ENCODE measurements around the gene SRGAP1. TPM values are rescaled to one million over a fixed set of nuclear protein-coding genes. Genes with fewer than 3 reads are reported as not detected.

SRGAP1 gene
- total RNA-seq, 1 donor from 2014 or later = 3.0 TPM

DNA sequence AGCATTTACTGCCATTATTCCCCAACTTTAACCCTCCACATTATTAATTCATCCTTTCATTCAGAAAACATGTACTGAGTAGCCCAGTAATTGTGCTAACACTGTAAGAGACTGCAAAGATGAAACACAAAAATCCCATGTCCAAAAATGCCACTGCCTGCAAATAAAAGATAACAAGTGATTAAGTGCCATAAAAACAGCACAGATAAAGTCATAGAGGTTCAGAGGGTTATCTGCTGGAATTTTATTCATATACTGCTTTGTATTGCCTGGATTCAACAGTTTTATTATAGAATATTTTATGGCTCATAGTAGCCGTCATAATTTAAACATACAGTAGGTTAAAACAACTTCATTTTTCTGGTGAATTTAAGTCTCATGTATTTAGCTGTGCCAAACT lies 199.7 kb downstream of the SRGAP1 start:
- H3K36me3 Mint-ChIP-seq = peaks cover 20% of the 10 kb centered on the region
- Histone ChIP-seq H2AFZ (replicated peaks) (no peak overlapping the region), H3K9ac (no peak overlapping the region), H3K4me3 (no peak overlapping the region), H3K27ac (no peak overlapping the region), H3K9me3 (ENCODE audit: low read depth) (no peaks in the 10 kb centered on the region), H3K36me3 (no peaks in the 10 kb centered on the region), H3K4me2 (no peak overlapping the region), H3K79me2 (ENCODE audit: low read depth) (no peaks in the 10 kb centered on the region), H3K27me3 (no peaks in the 10 kb centered on the region), H4K20me1 (ENCODE audit: low read depth) (no peaks in the 10 kb centered on the region), H3F3A (ENCODE audit: low read depth) (peaks cover 5% of the 10 kb centered on the region), H3K4me1 (peaks cover 10% of the 10 kb centered on the region)
- TF ChIP-seq, protein P1, sequence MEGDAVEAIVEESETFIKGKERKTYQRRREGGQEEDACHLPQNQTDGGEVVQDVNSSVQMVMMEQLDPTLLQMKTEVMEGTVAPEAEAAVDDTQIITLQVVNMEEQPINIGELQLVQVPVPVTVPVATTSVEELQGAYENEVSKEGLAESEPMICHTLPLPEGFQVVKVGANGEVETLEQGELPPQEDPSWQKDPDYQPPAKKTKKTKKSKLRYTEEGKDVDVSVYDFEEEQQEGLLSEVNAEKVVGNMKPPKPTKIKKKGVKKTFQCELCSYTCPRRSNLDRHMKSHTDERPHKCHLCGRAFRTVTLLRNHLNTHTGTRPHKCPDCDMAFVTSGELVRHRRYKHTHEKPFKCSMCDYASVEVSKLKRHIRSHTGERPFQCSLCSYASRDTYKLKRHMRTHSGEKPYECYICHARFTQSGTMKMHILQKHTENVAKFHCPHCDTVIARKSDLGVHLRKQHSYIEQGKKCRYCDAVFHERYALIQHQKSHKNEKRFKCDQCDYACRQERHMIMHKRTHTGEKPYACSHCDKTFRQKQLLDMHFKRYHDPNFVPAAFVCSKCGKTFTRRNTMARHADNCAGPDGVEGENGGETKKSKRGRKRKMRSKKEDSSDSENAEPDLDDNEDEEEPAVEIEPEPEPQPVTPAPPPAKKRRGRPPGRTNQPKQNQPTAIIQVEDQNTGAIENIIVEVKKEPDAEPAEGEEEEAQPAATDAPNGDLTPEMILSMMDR (IDR thresholded peaks at IDR 0.05) = no peak
- no peak for TF ChIP-seq EZH2 (IDR thresholded peaks at IDR 0.05)
- TF ChIP-seq EZH2phosphoT487 (IDR thresholded peaks at IDR 0.05) = no peak
- no peaks in the 10 kb centered on the region for H3K9me3 Mint-ChIP-seq
- H3K27me3 Mint-ChIP-seq (ENCODE audit: insufficient read depth, low read depth) = no peaks in the 10 kb centered on the region
- peaks cover 10% of the 10 kb centered on the region for H3K4me1 Mint-ChIP-seq
- no peak overlapping the region for H3K4me3 Mint-ChIP-seq
- H3K27ac Mint-ChIP-seq = no peak overlapping the region
- no peak for DNase-seq (ENCODE audit: low spot score)

DNA sequence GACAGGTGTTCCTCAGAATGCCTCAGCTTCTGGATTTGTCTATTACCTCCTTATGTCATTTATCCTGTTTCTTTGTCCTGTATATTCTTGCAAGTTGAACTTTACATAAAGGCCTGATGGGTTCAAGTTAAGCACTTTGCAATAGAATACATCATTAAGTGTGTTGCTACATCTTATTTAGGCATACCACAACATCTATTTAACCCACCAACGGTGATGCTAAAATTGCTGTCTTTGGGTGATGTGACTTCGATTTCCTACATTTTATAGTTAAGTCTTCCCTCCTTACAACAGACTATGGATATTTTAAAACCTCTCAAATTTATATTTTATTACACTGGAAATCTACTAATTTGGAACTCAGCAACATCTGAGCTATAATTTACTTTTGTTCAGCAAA lies 206.6 kb downstream of the SRGAP1 start:
- no peak overlapping the region for H3K27ac Mint-ChIP-seq
- H3K4me3 ChIP-seq = no peak overlapping the region
- H3K9ac ChIP-seq = no peak overlapping the region
- H3K79me2 ChIP-seq (ENCODE audit: low read depth) = no peaks in the 10 kb centered on the region
- H3K4me1 ChIP-seq = no peaks in the 10 kb centered on the region
- no peaks in the 10 kb centered on the region for H3K27me3 Mint-ChIP-seq (ENCODE audit: insufficient read depth, low read depth)
- H3K4me3 Mint-ChIP-seq = no peak overlapping the region
- H3K4me1 Mint-ChIP-seq = no peaks in the 10 kb centered on the region
- no peak overlapping the region for H3K4me2 ChIP-seq
- H3K9me3 Mint-ChIP-seq = peaks cover 11% of the 10 kb centered on the region
- no peaks in the 10 kb centered on the region for H3F3A ChIP-seq (ENCODE audit: low read depth)
- H3K27ac ChIP-seq = no peak overlapping the region
- TF ChIP-seq, protein P1 (IDR thresholded peaks at IDR 0.05) = no peak
- TF ChIP-seq EZH2 (IDR thresholded peaks at IDR 0.05) (no peak), EZH2phosphoT487 (IDR thresholded peaks at IDR 0.05) (no peak)
- H3K36me3 Mint-ChIP-seq = peaks cover 39% of the 10 kb centered on the region
- no peak for DNase-seq (ENCODE audit: low spot score)
- no peaks in the 10 kb centered on the region for H3K9me3 ChIP-seq (ENCODE audit: low read depth)
- no peaks in the 10 kb centered on the region for H3K36me3 ChIP-seq
- H3K27me3 ChIP-seq = no peaks in the 10 kb centered on the region
- H4K20me1 ChIP-seq (ENCODE audit: low read depth) = no peaks in the 10 kb centered on the region
- H2AFZ ChIP-seq (replicated peaks) = no peak overlapping the region

DNA sequence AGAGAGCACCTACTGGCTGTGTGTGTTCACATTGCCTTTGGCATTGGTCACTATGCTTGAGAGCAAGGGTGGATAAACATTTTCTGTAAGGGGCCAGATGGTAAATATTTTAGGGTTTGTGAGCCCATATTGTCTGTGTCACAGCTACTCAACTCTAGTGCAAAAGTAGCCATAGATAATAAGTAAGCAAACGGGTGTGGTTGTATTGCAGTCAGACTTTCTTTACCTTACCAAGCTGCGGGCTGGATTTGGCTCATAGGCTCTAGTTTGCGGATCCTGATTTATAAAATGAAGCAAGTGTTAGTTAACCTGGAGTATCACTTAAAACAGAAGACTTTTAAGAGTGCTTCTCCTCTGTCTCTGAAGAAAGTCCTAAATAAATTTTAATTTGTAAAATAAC lies 208.6 kb downstream of the SRGAP1 start:
- H3K36me3 ChIP-seq = no peaks in the 10 kb centered on the region
- H3K4me3 Mint-ChIP-seq = no peak overlapping the region
- no peak for DNase-seq (ENCODE audit: low spot score)
- no peak overlapping the region for H3K27ac Mint-ChIP-seq
- peaks cover 11% of the 10 kb centered on the region for H3K9me3 Mint-ChIP-seq
- peaks cover 37% of the 10 kb centered on the region for H3K36me3 Mint-ChIP-seq
- H3K9me3 ChIP-seq (ENCODE audit: low read depth) = no peaks in the 10 kb centered on the region
- no peak overlapping the region for H3K4me3 ChIP-seq
- no peaks in the 10 kb centered on the region for H3K4me1 ChIP-seq
- no peaks in the 10 kb centered on the region for H4K20me1 ChIP-seq (ENCODE audit: low read depth)
- no peak overlapping the region for H3K4me2 ChIP-seq
- TF ChIP-seq, protein P1 (IDR thresholded peaks at IDR 0.05) = no peak
- TF ChIP-seq EZH2phosphoT487 (IDR thresholded peaks at IDR 0.05) (no peak), EZH2 (IDR thresholded peaks at IDR 0.05) (no peak)
- H3K9ac ChIP-seq = no peak overlapping the region
- no peaks in the 10 kb centered on the region for H3K27me3 ChIP-seq
- peaks cover 5% of the 10 kb centered on the region for H3K4me1 Mint-ChIP-seq
- no peaks in the 10 kb centered on the region for H3K27me3 Mint-ChIP-seq (ENCODE audit: insufficient read depth, low read depth)
- no peaks in the 10 kb centered on the region for H3K79me2 ChIP-seq (ENCODE audit: low read depth)
- no peak overlapping the region for H3K27ac ChIP-seq
- no peaks in the 10 kb centered on the region for H3F3A ChIP-seq (ENCODE audit: low read depth)
- no peak overlapping the region for H2AFZ ChIP-seq (replicated peaks)
